Fibroblast of lung (primary cell): ENCODE measurements around the gene CDK5RAP1.

Experiments
- CTCF ChIP-seq, 2 donors: IDR thresholded peaks in 1 of 2; conservative IDR thresholded peaks in 1 of 2; 1 replicate in 1 of 2; 2 replicates in 1 of 2; pipeline ENCODE4 v1.5.1; 2011 to 2012; ENCODE audit warnings: low read length in 2 of 2, control low read depth in 1 of 2, inconsistent platforms in 1 of 2, low read depth in 1 of 2, mild to moderate bottlenecking in 1 of 2
- EZH2 ChIP-seq: IDR thresholded peaks from 2 replicates; pipeline ENCODE4 v1.5.1; 2012; ENCODE audit warnings: low read length, control low read depth, mild to moderate bottlenecking; ENCODE audit errors: missing control alignments

DNA sequence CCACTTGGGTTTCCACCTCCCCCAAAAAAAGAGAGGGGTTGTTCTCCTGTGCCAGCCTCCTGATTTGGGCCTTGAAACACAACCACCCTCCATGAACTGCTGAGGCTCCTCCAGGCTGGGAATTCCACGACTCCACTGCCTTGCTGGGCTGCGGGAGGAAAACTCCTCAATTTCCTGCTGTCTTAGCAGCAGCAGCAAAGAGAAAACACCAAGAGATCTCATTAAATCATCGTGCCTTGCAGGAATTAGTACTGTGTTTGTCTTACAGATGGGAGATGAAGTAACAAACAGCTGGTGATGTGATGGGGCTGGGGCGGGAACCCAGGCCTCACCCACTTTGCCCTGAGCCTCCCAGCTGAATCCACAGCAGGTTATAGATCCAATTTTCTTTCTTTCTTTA lies 89.3 kb downstream of the CDK5RAP1 start:
- TF ChIP-seq CTCF (conservative IDR thresholded peaks at IDR 0.05 in 1 of 2, IDR thresholded peaks at IDR 0.05 in 1 of 2; ENCODE audit: low read depth in 1 of 2, low read length in 2 of 2) (no peak), EZH2 (no peak)
